Adrenal gland (tissue), 12 donors: ENCODE data around the gene APBA1. TPM values are rescaled to one million over a fixed set of nuclear protein-coding genes. Genes with fewer than 3 reads are reported as not detected.

Experiments
- DNase-seq, 7 donors: peaks; one replicate each; pipeline ENCODE4 v3.0.0-alpha.2; 2019 to 2020
- H3K27ac ChIP-seq, 5 donors: fragments of 200-600 bp; sonication (generic) in 4 of 5; 1 replicate in 3 of 5; 2 replicates in 2 of 5; pipeline versions ENCODE4 v1.5.1 to v1.8.0; 2016 to 2020; ENCODE audit warnings: mild to moderate bottlenecking in 1 of 5
- H3K27me3 ChIP-seq: fragments of 200-600 bp; 2 replicates; pipeline ENCODE4 v1.8.0; 2021
- H3K36me3 ChIP-seq, 2 donors: fragments of 200-600 bp; replicated peaks in 1 of 2; 1 replicate in 1 of 2; 2 replicates in 1 of 2; pipeline versions ENCODE4 v1.5.1 to v1.8.0; 2018 to 2022
- H3K4me1 ChIP-seq, 2 donors: fragments of 200-600 bp; replicated peaks in 1 of 2; 1 replicate in 1 of 2; 2 replicates in 1 of 2; pipeline versions ENCODE4 v1.5.1 to v1.8.0; 2018 to 2021
- H3K4me3 ChIP-seq, 4 donors: fragments of 200-600 bp; sonication (generic) in 3 of 4; one replicate each; pipeline ENCODE4 v1.5.1; 2016 to 2018
- H3K9me3 ChIP-seq, 3 donors: fragments of 200-600 bp; sonication (generic) in 1 of 3; replicated peaks in 1 of 3; 1 replicate in 2 of 3; 2 replicates in 1 of 3; pipeline versions ENCODE4 v1.5.1 to v1.8.0; 2016 to 2021
- POLR2A ChIP-seq, 2 donors: fragments of 450-650 bp; IDR thresholded peaks; one replicate each; pipeline ENCODE4 v1.6.1; 2017; ENCODE audit warnings: antibody characterized with exemption in 2 of 2, mild to moderate bottlenecking in 2 of 2, moderate library complexity in 1 of 2
- whole genome bisulfite sequencing, 4 donors: extraction: QIAGEN DNeasy Blood & Tissue Kit in 2 of 4; methylation state at CpG; one replicate each; pipeline versions ENCODE4 v1.1.5 to v1.1.7; 2013 to 2017; 5-methylcytosine and 5-hydroxymethylcytosine counted together
- intact Hi-C, 2 donors: fragments of 100-400 bp; cut with DNase I; formaldehyde crosslinking; loops; one replicate each; pipeline versions ENCODE4 v1.14.1 to v1.15.0; 2022 to 2023
- polyA plus RNA-seq, 3 donors: library from polyadenylated mRNA; stranded (reverse); fragments of 200-250 nt in 2 of 3; fragments of 350-450 nt in 1 of 3; fragmentation: Illumina TruSeq in 1 of 3; extraction: RNeasy Lipid Tissue Mini Kit (QIAGEN cat#74804) in 1 of 3; gene quantifications; one replicate each; pipeline ENCODE4 v1.2.3, GENCODE V29; 2013 to 2014
- total RNA-seq, 9 donors: library from RNA; depleted of rRNA in 4 of 9; stranded (reverse); fragments of >200 nt in 4 of 9; fragments of 120-200 nt in 1 of 9; fragmentation: NEBNext Ultra II Directional in 1 of 9; extraction: Animal tissue kit (Norgen Biotek cat#: 25700) in 1 of 9; gene quantifications; one replicate each; pipeline versions ENCODE4 v1.1.0 to v1.2.4, GENCODE V29; 2013 to 2023
- TF ChIP-seq, protein P1 (sequence below), 6 experiments: fragments of 450-650 bp in 4 of 6; fragments of 200-600 bp in 2 of 6; sonication (generic) in 1 of 6; IDR thresholded peaks; 1 replicate in 5 of 6; 2 replicates in 1 of 6; pipeline versions ENCODE4 v1.5.1 to v1.8.0; 2016 to 2021; ENCODE audit warnings: antibody characterized with exemption in 6 of 6, mild to moderate bottlenecking in 2 of 6, moderate library complexity in 1 of 6
- donor health status: healthy with polysubstance abuse.
- donor health status: Bipolar disorder and iron deficiency.
- donor health status: DM: yes; HTN: yes; CAD: no.
- donor health status: DM: no; HTN: no; CAD: no.
- donor health status: DM: no; HTN: no; CAD: no.
- donor health status: DM: yes; HTN: yes; CAD: no.

Gene APBA1
- total and polyA plus RNA-seq, 12 donors = 0.64 to 6.4 (median 3.5) TPM

DNA sequence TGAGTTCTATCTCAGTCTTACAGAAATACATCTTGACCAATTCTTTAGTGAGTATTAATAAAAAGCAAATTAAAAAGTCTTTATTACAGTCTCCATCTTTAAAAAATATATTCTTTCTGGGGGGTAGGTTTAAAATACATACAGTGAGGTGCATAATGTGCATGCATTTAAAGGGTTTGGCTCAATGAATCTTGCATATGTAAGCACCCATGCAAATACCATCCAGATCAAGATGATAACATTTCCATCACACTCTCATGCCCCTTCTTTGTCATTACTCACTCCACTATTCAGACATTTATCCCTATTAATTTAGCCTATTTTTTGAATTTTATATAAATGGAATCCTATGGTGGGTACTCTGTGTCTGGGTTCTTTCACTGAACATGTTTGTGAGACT lies 113.0 kb downstream of the APBA1 start:
- intact Hi-C loops = no loop called here

GRCh38 chr9:69556707-69557106 lies 115.5 kb downstream of the APBA1 start:
- intact Hi-C loops = no loop called here
- 75 to 83% (median 79%) methylated on average over 4 of the region's 4 CpGs for WGBS, 4 donors

More for the DNA sequence above, 113.0 kb downstream of the APBA1 start:
- no peaks in the 10 kb centered on the region for H3K27me3 ChIP-seq
- no peaks in the 10 kb centered on the region for H3K9me3 ChIP-seq
- no peak overlapping the region for H3K27ac ChIP-seq
- no peaks in the 10 kb centered on the region for H3K4me1 ChIP-seq
- TF ChIP-seq, protein P1, sequence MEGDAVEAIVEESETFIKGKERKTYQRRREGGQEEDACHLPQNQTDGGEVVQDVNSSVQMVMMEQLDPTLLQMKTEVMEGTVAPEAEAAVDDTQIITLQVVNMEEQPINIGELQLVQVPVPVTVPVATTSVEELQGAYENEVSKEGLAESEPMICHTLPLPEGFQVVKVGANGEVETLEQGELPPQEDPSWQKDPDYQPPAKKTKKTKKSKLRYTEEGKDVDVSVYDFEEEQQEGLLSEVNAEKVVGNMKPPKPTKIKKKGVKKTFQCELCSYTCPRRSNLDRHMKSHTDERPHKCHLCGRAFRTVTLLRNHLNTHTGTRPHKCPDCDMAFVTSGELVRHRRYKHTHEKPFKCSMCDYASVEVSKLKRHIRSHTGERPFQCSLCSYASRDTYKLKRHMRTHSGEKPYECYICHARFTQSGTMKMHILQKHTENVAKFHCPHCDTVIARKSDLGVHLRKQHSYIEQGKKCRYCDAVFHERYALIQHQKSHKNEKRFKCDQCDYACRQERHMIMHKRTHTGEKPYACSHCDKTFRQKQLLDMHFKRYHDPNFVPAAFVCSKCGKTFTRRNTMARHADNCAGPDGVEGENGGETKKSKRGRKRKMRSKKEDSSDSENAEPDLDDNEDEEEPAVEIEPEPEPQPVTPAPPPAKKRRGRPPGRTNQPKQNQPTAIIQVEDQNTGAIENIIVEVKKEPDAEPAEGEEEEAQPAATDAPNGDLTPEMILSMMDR (IDR thresholded peaks at IDR 0.05) = no peak
- no peak for TF ChIP-seq POLR2A (IDR thresholded peaks at IDR 0.05)
- DNase-seq = no peak
- H3K4me3 ChIP-seq = no peak overlapping the region
- no peaks in the 10 kb centered on the region for H3K36me3 ChIP-seq

GRCh38 chr9:69555802-69556201 lies 116.4 kb downstream of the APBA1 start:
- H3K4me3 ChIP-seq = no peak overlapping the region

More at GRCh38 chr9:69556707-69557106, 115.5 kb downstream of the APBA1 start:
- H3K9me3 ChIP-seq = no peaks in the 10 kb centered on the region
- DNase-seq = no peak
- no peaks in the 10 kb centered on the region for H3K4me1 ChIP-seq
- H3K27me3 ChIP-seq = no peaks in the 10 kb centered on the region
- H3K4me3 ChIP-seq = no peak overlapping the region
- no peak overlapping the region for H3K27ac ChIP-seq
- TF ChIP-seq, protein P1 (IDR thresholded peaks at IDR 0.05) = no peak
- no peak for TF ChIP-seq POLR2A (IDR thresholded peaks at IDR 0.05)
- H3K36me3 ChIP-seq = no peaks in the 10 kb centered on the region

GRCh38 chr9:69554945-69555344 lies 117.2 kb downstream of the APBA1 start:
- Histone ChIP-seq H3K27me3 (no peaks in the 10 kb centered on the region), H3K9me3 (no peaks in the 10 kb centered on the region), H3K4me1 (no peaks in the 10 kb centered on the region), H3K4me3 (no peak overlapping the region), H3K36me3 (no peaks in the 10 kb centered on the region), H3K27ac (no peak overlapping the region)
- WGBS, 4 donors = 52 to 68% (median 55%) methylated on average over 6 of the region's 6 CpGs
- intact Hi-C loops = no loop called here
- peak in 2 of 7 donors; percentile 29 to 41 for DNase-seq
- no peak for TF ChIP-seq POLR2A (IDR thresholded peaks at IDR 0.05)
- TF ChIP-seq, protein P1 (IDR thresholded peaks at IDR 0.05) = no peak

More at GRCh38 chr9:69555802-69556201, 116.4 kb downstream of the APBA1 start:
- H3K9me3 ChIP-seq = no peaks in the 10 kb centered on the region
- intact Hi-C loops = no loop called here
- TF ChIP-seq POLR2A (IDR thresholded peaks at IDR 0.05) = no peak
- TF ChIP-seq, protein P1 (IDR thresholded peaks at IDR 0.05) = no peak
- H3K4me1 ChIP-seq = no peaks in the 10 kb centered on the region
- no peak for DNase-seq
- no peaks in the 10 kb centered on the region for H3K27me3 ChIP-seq
- no peaks in the 10 kb centered on the region for H3K36me3 ChIP-seq
- H3K27ac ChIP-seq = no peak overlapping the region
